SK-N-MC (cell line): ENCODE data around the gene GRK4.
"Not testable (repeated sequence)": the region's sequence is repeated elsewhere in the genome, so short reads cannot be mapped to it uniquely, and the experiment has no call there.

Experiments used
- EZH2 ChIP-seq: fragments of 200-600 bp; sonication (generic); IDR thresholded peaks from one replicate; pipeline ENCODE4 v1.6.1; 2017; ENCODE audit warnings: antibody characterized with exemption
- FOXP2 ChIP-seq: optimal IDR thresholded peaks from 2 replicates; pipeline ENCODE3; 2011; ENCODE audit warnings: mild to moderate bottlenecking, moderate library complexity; ENCODE audit not compliant: insufficient read depth; ENCODE audit errors: extremely low read length, control extremely low read depth
- POLR2AphosphoS5 ChIP-seq: IDR thresholded peaks from 2 replicates; pipeline ENCODE4 v1.6.1; 2012; ENCODE audit warnings: mild to moderate bottlenecking, low read depth, low read length, borderline replicate concordance

GRCh38 chr4:3051141-3051897 lies 87.9 kb downstream of the GRK4 start:
- TF ChIP-seq EZH2, POLR2AphosphoS5, FOXP2: not testable (repeated sequence)
